GM21717 (cell line): ENCODE measurements around the gene CCNL1.
"Not testable (repeated sequence)": the region's sequence is repeated elsewhere in the genome, so short reads cannot be mapped to it uniquely, and the experiment has no call there.

Experiments used
- ATAC-seq: cut with Tn5 transposase; IDR thresholded peaks from one replicate; pipeline ENCODE4 v1.9.1; 2021; ENCODE audit warnings: mild to moderate bottlenecking, moderate library complexity; ENCODE audit not compliant: unreplicated experiment

CCNL1 gene

GRCh38 chr3:157159762-157160657, at the start of gene CCNL1:
TSS of gene CCNL1 (minus strand) at chr3:157160147. CDS start at chr3:157160094, 53 bp downstream.
- peak; percentile 83 for ATAC-seq

GRCh38 chr3:157204880-157205279, 44.9 kb upstream of the CCNL1 start:
- no peak for ATAC-seq

GRCh38 chr3:157204431-157204830, 44.5 kb upstream of the CCNL1 start:
- no peak for ATAC-seq

- no peak for ATAC-seq
These were observed 41.8 kb upstream of the CCNL1 start for GRCh38 chr3:157201648-157202278.

GRCh38 chr3:157199841-157200240, 39.9 kb upstream of the CCNL1 start:
- ATAC-seq, result no peak

- no peak for ATAC-seq
These were observed 36.0 kb upstream of the CCNL1 start for GRCh38 chr3:157195965-157196364.

GRCh38 chr3:157191149-157191548, 31.2 kb upstream of the CCNL1 start:
- ATAC-seq, result not testable (repeated sequence)

GRCh38 chr3:157190380-157190872, 30.5 kb upstream of the CCNL1 start:
- no peak for ATAC-seq

GRCh38 chr3:157188391-157188790, 28.4 kb upstream of the CCNL1 start:
- no peak for ATAC-seq

- ATAC-seq, result no peak
These were observed 22.9 kb upstream of the CCNL1 start for GRCh38 chr3:157182879-157183278.

GRCh38 chr3:157180262-157180661, 20.3 kb upstream of the CCNL1 start:
- ATAC-seq, result no peak

- no peak for ATAC-seq
These were observed 19.4 kb upstream of the CCNL1 start for GRCh38 chr3:157179365-157179803.

- ATAC-seq, result not testable (repeated sequence)
These were observed 18.8 kb upstream of the CCNL1 start for GRCh38 chr3:157178503-157179364.

GRCh38 chr3:157177801-157178453, 18.0 kb upstream of the CCNL1 start:
- ATAC-seq, result not testable (repeated sequence)

GRCh38 chr3:157176934-157177333, 17.0 kb upstream of the CCNL1 start:
- no peak for ATAC-seq

- no peak for ATAC-seq
These were observed 16.0 kb upstream of the CCNL1 start for GRCh38 chr3:157175691-157176507.

GRCh38 chr3:157174649-157175498, 14.9 kb upstream of the CCNL1 start:
- ATAC-seq, result peak; percentile 95

GRCh38 chr3:157174290-157174648, 14.3 kb upstream of the CCNL1 start:
- ATAC-seq, result peak; percentile 0

GRCh38 chr3:157173343-157173742, 13.4 kb upstream of the CCNL1 start:
- not testable (repeated sequence) for ATAC-seq
